Neural crest cell (in vitro differentiated cells): ENCODE results near the gene WBP1. TPM values are rescaled to one million over a fixed set of nuclear protein-coding genes. Genes with fewer than 3 reads are reported as not detected.
"Not testable (repeated sequence)": the region's sequence is repeated elsewhere in the genome, so short reads cannot be mapped to it uniquely, and the experiment has no call there.

Experiments
- DNase-seq: peaks from one replicate; pipeline ENCODE4 v3.0.0; 2021; ENCODE audit warnings: low read depth, mixed read lengths, low spot score
- H3K27ac Mint-ChIP-seq: one replicate; pipeline ENCODE4 v1.8.0; 2021; ENCODE audit warnings: mild to moderate bottlenecking, mixed read lengths; ENCODE audit not compliant: unreplicated experiment
- H3K27me3 Mint-ChIP-seq: 2 replicates; pipeline ENCODE4 v1.8.0; 2021; ENCODE audit warnings: low read depth, mild to moderate bottlenecking, mixed read lengths
- H3K36me3 Mint-ChIP-seq: 2 replicates; pipeline ENCODE4 v1.8.0; 2021; ENCODE audit warnings: low read depth, mild to moderate bottlenecking, mixed read lengths
- H3K4me1 Mint-ChIP-seq: 2 replicates; pipeline ENCODE4 v1.8.0; 2021; ENCODE audit warnings: mixed read lengths
- H3K4me3 Mint-ChIP-seq: one replicate; pipeline ENCODE4 v1.8.0; 2021; ENCODE audit warnings: mild to moderate bottlenecking, mixed read lengths
- H3K9me3 Mint-ChIP-seq: 2 replicates; pipeline ENCODE4 v1.8.0; 2021; ENCODE audit warnings: mixed read lengths
- CTCF ChIP-seq: fragments of 200-600 bp; sonication (generic); conservative IDR thresholded peaks from 2 replicates; pipeline ENCODE4 v1.5.0; 2021; ENCODE audit warnings: antibody characterized with exemption, mild to moderate bottlenecking
- total RNA-seq: library from RNA; stranded (reverse); gene quantifications from 2 replicates; pipeline ENCODE4 v1.2.1, GENCODE V29; 2021

Gene WBP1
- total RNA-seq, 1 donor from 2014 or later = 86.7 TPM

GRCh38 chr2:74457549-74458131 is 598 bp upstream of the WBP1 start:
- H3K27ac Mint-ChIP-seq = peak overlapping the region; percentile 73
- peak; percentile 47 for DNase-seq
- H3K36me3 Mint-ChIP-seq = peaks cover 5% of the 10 kb centered on the region
- TF ChIP-seq CTCF = no peak
- no peaks in the 10 kb centered on the region for H3K9me3 Mint-ChIP-seq
- H3K4me3 Mint-ChIP-seq = peak overlapping the region; percentile 94
- H3K4me1 Mint-ChIP-seq = peaks cover 46% of the 10 kb centered on the region
- peaks cover 9% of the 10 kb centered on the region for H3K27me3 Mint-ChIP-seq

- no peak for TF ChIP-seq CTCF
- Mint-ChIP-seq H3K36me3 (peaks cover 12% of the 10 kb centered on the region), H3K9me3 (no peaks in the 10 kb centered on the region), H3K27ac (peak overlapping the region; percentile 81), H3K4me3 (peak overlapping the region; percentile 94), H3K4me1 (peaks cover 54% of the 10 kb centered on the region), H3K27me3 (peaks cover 9% of the 10 kb centered on the region)
- no peak for DNase-seq
Observed at GRCh38 chr2:74458938-74459363, 713 bp downstream of the WBP1 start.

GRCh38 chr2:74459503-74460118 is 1.4 kb downstream of the WBP1 start:
- H3K27ac Mint-ChIP-seq, H3K9me3 Mint-ChIP-seq, H3K27me3 Mint-ChIP-seq, DNase-seq: not testable (repeated sequence)
- peak overlapping the region; percentile 94 for H3K4me3 Mint-ChIP-seq
- H3K4me1 Mint-ChIP-seq = peaks cover 54% of the 10 kb centered on the region
- peaks cover 12% of the 10 kb centered on the region for H3K36me3 Mint-ChIP-seq

DNA sequence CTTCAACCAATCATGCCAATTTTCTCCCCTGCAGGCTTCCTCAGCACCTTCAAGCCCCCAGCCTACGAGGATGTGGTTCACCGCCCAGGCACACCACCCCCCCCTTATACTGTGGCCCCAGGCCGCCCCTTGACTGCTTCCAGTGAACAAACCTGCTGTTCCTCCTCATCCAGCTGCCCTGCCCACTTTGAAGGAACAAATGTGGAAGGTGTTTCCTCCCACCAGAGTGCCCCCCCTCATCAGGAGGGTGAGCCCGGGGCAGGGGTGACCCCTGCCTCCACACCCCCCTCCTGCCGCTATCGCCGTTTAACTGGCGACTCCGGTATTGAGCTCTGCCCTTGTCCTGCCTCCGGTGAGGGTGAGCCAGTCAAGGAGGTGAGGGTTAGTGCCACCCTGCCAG is 1.9 kb downstream of the WBP1 start:
- H3K27me3 Mint-ChIP-seq, H3K27ac Mint-ChIP-seq, H3K9me3 Mint-ChIP-seq, DNase-seq: not testable (repeated sequence)
- peaks cover 12% of the 10 kb centered on the region for H3K36me3 Mint-ChIP-seq
- H3K4me3 Mint-ChIP-seq = peak overlapping the region; percentile 94
- H3K4me1 Mint-ChIP-seq = peaks cover 49% of the 10 kb centered on the region

DNA sequence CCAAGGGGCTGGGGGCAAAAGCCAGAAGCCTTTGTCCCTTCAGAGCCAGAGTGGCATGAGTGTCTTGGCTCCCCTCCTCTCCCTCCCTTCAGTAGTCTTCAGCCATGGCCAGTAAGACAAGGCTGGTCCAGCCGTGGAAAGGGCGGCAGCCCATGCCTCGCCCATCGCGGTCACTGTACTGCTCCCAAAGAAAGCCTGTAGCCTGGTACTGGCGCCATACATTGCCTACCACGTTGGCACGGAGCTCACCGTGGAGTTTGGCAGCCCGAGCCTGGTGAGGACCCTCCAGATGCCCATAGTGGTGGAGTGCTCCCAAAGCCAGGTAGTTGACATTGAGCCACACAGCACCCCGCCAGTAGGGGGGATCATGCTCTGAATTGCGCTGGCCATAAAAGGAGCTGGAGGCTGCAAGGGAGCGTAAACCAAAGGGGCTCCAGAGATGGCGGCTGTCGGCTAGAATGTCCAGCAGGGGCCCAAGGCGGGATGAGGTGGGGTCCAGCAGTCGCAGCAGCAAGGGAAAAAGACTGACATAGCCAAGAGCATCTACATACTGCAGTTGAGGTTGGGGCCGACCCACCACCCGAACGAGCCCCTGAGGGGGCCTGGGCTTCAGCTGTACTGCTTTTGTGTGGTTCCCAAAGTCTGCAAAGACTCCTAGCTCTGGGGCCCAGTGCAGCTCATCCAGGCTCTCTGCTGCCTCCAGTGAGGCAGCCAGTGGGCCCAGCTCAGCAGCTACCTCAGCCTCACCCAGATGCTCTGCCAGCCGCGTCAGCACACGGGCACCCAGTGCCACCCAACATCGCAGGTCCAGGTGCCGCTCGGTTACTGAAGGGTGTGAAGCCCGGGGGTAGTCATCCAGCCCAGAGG is 3.2 kb downstream of the WBP1 start:
- Mint-ChIP-seq H3K4me1 (peaks cover 50% of the 10 kb centered on the region), H3K27me3 (peaks cover 7% of the 10 kb centered on the region), H3K36me3 (peaks cover 12% of the 10 kb centered on the region), H3K4me3 (peak overlapping the region; percentile 85), H3K9me3 (no peaks in the 10 kb centered on the region), H3K27ac (no peak overlapping the region)
- no peak for DNase-seq
- TF ChIP-seq CTCF = no peak

- Mint-ChIP-seq H3K4me3 (peak overlapping the region; percentile 87), H3K27ac (no peak overlapping the region), H3K9me3 (no peaks in the 10 kb centered on the region), H3K4me1 (peaks cover 42% of the 10 kb centered on the region), H3K36me3 (peaks cover 12% of the 10 kb centered on the region), H3K27me3 (peaks cover 7% of the 10 kb centered on the region)
- TF ChIP-seq CTCF = no peak
- DNase-seq = no peak
Observed at GRCh38 chr2:74462054-74462785, 4.0 kb downstream of the WBP1 start.
